Activated naive CD4-positive, alpha-beta T cell treated with anti-CD3 and anti-CD28 coated beads, Interleukin-2, amount 50 U/mL, for 24 hours (primary cell): Measurements from ENCODE around the gene PARVB.

ENCODE experiments used
- H3K27ac Mint-ChIP-seq: one replicate; pipeline ENCODE4 v1.8.0; 2021; ENCODE audit warnings: mild to moderate bottlenecking, mixed read lengths
- H3K27me3 Mint-ChIP-seq: one replicate; pipeline ENCODE4 v1.8.0; 2021; ENCODE audit warnings: mixed read lengths
- H3K36me3 Mint-ChIP-seq: one replicate; pipeline ENCODE4 v1.8.0; 2021; ENCODE audit warnings: mixed read lengths
- H3K4me1 Mint-ChIP-seq: one replicate; pipeline ENCODE4 v1.8.0; 2021; ENCODE audit warnings: mixed read lengths
- H3K4me3 Mint-ChIP-seq: one replicate; pipeline ENCODE4 v1.8.0; 2021; ENCODE audit warnings: mild to moderate bottlenecking, mixed read lengths
- H3K9me3 Mint-ChIP-seq: one replicate; pipeline ENCODE4 v1.8.0; 2021; ENCODE audit warnings: mixed read lengths

PARVB gene

DNA sequence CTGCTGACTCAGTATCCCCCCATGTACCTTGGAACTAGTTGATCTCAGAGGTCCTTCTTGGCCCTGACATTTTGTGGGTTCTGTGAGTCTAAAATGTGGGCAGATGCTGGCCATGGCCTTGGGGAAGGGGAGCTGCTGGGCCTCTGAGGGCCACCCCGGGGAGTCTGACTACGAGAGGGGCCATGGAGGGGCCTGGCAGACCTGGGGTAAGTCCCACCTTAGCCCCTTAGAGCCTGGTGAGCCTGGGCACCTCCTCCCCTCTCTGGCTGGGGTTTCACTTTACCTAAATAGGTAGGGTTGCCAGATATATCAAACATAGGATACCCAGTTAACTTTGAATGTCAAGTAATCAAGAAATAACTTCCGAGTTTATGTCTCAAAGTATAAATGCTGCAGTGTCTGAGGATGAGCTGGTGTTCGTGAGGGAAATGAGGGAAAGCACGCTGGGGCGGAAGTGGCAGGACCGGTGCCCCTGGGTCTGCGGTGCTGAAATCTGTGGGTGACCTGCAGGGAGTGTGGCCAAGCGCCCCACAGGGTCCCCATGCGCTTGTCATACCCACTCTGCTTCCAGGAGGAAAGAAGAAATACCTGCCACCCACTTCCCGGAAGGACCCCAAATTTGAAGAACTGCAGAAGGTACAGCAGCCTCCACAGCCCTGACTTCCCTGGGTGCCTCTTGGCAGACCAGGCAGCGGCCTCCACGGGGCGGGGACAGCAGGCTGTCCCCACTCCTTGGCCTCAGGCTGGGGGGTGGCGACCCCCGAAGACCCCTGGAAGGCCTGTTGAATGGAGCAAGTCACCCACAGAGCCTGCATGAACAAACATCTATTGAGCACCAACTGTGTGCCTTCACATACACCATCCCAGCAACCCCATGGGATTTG lies 161.4 kb downstream of the PARVB start:
- no peaks in the 10 kb centered on the region for H3K27me3 Mint-ChIP-seq
- no peak overlapping the region for H3K27ac Mint-ChIP-seq
- H3K4me3 Mint-ChIP-seq: peak overlapping the region; percentile 31
- H3K4me1 Mint-ChIP-seq: peaks cover 31% of the 10 kb centered on the region
- H3K36me3 Mint-ChIP-seq: peaks cover 2% of the 10 kb centered on the region
- H3K9me3 Mint-ChIP-seq: no peaks in the 10 kb centered on the region

DNA sequence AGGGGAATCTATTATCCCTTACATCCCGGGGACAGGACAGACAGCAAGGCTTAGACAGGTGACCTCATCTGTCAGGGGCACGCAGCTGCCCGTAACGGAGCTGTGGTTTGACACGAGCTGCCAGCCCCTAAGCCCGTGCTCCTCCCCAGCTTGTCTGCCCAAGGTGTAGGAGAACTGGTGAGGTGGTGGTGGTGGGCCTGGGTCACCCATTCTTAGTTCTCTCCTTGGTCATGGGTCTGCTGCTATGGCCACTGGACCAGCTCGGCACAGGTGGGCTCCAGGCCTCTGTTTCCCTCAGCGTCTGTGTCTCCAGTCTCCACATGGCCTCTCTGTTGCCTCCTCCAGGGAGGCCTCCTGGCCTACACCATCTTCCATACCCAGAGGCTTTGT lies 162.0 kb downstream of the PARVB start:
- H3K4me1 Mint-ChIP-seq: peaks cover 25% of the 10 kb centered on the region
- no peak overlapping the region for H3K4me3 Mint-ChIP-seq
- no peak overlapping the region for H3K27ac Mint-ChIP-seq
- H3K36me3 Mint-ChIP-seq: peaks cover 2% of the 10 kb centered on the region
- no peaks in the 10 kb centered on the region for H3K9me3 Mint-ChIP-seq
- H3K27me3 Mint-ChIP-seq: no peaks in the 10 kb centered on the region

DNA sequence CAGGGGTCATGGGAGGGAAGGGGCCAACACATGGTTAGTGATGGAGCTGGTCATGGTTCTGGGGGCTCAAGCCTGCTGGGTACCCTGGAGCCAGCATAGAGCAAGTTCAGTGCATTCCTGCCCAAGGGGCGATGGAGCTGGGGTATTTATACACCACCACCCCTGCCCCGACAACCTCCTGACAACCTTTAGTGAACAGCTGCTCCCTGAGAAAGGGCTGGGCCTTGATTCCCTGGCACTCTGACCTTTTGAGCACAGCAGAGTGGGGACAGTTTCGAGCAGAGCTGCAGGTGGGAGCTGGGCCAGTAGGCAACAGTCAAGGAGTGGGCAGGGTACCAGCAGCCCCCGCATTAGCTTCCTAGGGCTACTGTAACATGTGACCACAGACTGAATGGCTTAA lies 162.6 kb downstream of the PARVB start:
- Mint-ChIP-seq H3K9me3 (no peaks in the 10 kb centered on the region), H3K27ac (no peak overlapping the region)

DNA sequence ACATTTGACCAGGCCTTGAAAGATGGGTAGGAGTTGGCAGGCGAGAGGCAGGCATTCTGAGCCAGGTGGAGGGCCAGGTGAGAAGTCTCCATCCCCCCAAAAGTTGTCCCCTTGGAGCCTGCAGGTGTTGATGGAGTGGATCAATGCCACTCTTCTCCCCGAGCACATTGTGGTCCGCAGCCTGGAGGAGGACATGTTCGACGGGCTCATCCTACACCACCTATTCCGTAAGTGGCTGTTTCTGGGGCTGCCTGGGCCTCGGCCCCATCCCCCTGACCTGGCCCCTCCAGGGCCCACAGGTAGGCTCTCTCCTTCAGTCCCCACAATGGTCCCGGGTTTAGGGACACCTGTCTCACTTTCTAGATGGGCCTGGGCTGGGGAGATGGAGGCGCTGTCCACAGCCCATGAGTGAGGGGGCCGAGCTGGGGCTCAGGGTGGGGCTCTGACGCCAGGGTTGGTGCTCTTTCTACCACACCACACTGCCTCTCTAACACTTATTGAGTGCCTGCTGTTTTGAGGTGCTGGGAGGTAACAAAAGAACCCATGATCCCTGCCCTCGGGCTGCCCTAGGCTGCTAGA lies 163.6 kb downstream of the PARVB start:
- no peaks in the 10 kb centered on the region for H3K27me3 Mint-ChIP-seq
- H3K27ac Mint-ChIP-seq: no peak overlapping the region
- H3K4me1 Mint-ChIP-seq: peaks cover 26% of the 10 kb centered on the region
- H3K36me3 Mint-ChIP-seq: peaks cover 2% of the 10 kb centered on the region
- H3K4me3 Mint-ChIP-seq: no peak overlapping the region
- no peaks in the 10 kb centered on the region for H3K9me3 Mint-ChIP-seq

More for the DNA sequence above, 162.6 kb downstream of the PARVB start:
- H3K27me3 Mint-ChIP-seq: no peaks in the 10 kb centered on the region
- no peak overlapping the region for H3K4me3 Mint-ChIP-seq
- H3K36me3 Mint-ChIP-seq: peaks cover 2% of the 10 kb centered on the region
- H3K4me1 Mint-ChIP-seq: peaks cover 28% of the 10 kb centered on the region

DNA sequence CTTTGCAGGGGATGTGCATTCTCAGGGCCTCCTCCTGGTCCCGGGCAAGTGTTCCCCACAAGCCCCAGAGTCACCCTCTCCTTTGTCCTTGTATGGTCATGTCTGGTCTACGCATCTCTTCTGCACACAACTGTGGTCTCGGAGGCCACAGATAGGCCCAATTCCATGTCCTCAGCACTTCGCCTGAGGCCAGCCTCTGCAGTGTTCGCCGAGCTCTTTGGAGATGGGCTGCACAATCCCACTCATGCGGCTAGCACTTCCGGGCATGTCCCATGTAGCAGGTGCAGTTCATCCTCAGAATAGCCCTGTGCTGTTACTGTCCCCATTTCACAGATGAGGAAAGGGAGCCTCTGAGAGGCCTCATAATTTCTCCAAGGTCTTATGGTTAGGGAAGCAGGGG lies 164.2 kb downstream of the PARVB start:
- no peaks in the 10 kb centered on the region for H3K9me3 Mint-ChIP-seq
- H3K27ac Mint-ChIP-seq: no peak overlapping the region
- peaks cover 2% of the 10 kb centered on the region for H3K36me3 Mint-ChIP-seq
- peaks cover 27% of the 10 kb centered on the region for H3K4me1 Mint-ChIP-seq
- H3K27me3 Mint-ChIP-seq: no peaks in the 10 kb centered on the region
- H3K4me3 Mint-ChIP-seq: no peak overlapping the region

DNA sequence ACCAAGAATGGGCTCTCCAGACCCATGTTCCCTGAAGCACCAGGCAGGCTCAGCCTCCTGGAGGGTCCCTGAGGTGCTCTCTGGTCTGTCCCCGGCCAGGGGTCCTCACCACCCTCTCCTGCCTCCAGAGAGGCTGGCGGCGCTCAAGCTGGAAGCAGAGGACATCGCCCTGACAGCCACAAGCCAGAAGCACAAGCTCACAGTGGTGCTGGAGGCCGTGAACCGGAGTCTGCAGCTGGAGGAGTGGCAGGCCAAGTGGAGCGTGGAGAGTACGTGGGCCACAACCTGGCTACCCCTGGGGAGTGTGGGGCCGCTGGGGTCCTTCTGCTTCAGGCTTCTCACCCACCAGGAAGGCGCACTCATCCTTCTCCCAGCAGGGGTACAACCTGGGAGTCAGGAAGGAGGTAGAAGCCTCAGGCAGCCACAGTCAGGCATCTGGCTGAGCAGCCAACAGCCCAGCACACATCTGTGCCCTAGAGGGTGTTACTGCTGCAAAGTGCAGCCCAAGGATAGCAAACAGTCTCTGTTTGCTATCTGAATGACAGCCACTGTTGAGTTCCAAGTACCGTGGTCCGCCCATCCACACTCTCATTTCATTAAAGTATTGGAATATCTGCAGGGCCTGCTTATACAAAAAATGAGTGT lies 165.0 kb downstream of the PARVB start:
- no peak overlapping the region for H3K4me3 Mint-ChIP-seq
- peaks cover 27% of the 10 kb centered on the region for H3K4me1 Mint-ChIP-seq
- H3K27ac Mint-ChIP-seq: no peak overlapping the region
- H3K36me3 Mint-ChIP-seq: peaks cover 4% of the 10 kb centered on the region
- H3K27me3 Mint-ChIP-seq: no peaks in the 10 kb centered on the region
- H3K9me3 Mint-ChIP-seq: no peaks in the 10 kb centered on the region

DNA sequence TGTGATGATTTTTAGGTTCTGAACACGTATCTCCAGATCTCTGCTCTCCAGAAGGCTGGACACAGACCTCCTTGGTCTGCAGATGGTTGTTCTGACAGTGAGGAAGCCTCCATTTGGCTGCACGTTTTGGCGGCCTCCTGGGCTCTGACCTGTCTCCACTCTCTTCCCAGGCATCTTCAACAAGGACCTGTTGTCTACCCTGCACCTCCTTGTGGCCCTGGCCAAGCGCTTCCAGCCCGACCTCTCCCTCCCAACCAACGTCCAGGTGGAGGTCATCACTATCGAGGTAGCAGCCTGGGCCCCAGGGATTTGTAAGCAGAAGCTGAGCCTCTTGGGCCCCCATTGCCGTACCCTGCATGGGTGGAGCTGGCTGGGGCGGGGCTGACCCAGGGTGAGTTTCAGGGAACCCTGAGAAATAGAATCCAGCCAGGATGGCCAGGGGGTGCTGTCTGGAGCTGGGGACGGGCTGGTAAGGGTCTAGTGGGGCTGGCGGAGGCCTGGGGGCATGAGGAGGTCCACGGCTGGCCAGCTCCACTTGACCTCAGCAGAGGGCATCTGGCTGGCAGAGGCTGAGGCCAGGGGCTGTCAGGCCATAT lies 166.4 kb downstream of the PARVB start:
- Mint-ChIP-seq H3K27me3 (no peaks in the 10 kb centered on the region), H3K4me1 (peaks cover 31% of the 10 kb centered on the region), H3K36me3 (peaks cover 9% of the 10 kb centered on the region), H3K9me3 (no peaks in the 10 kb centered on the region), H3K4me3 (no peak overlapping the region), H3K27ac (no peak overlapping the region)

DNA sequence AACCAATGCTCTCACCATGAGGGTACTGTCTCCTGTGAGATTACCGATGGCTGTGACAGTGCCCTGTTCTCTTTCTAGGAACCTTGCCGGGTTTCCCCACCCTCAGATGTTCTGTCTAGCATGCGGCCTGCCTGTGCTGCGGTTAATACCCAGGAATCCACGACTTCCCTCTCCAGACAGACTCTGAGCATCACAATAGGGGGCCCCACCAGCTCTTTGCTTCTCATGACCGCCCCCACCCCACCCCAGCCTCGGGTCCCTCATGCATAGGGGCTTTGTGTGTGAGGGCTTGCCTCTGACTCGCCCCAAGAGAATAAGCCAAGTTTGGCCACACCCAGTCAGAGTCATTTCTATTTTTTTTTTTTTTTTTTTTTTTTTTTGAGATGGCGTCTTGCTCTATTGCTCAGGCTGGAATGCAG lies 166.9 kb downstream of the PARVB start:
- no peaks in the 10 kb centered on the region for H3K9me3 Mint-ChIP-seq
- no peak overlapping the region for H3K4me3 Mint-ChIP-seq
- H3K27me3 Mint-ChIP-seq: no peaks in the 10 kb centered on the region
- no peak overlapping the region for H3K27ac Mint-ChIP-seq
- peaks cover 9% of the 10 kb centered on the region for H3K36me3 Mint-ChIP-seq
- peaks cover 31% of the 10 kb centered on the region for H3K4me1 Mint-ChIP-seq

DNA sequence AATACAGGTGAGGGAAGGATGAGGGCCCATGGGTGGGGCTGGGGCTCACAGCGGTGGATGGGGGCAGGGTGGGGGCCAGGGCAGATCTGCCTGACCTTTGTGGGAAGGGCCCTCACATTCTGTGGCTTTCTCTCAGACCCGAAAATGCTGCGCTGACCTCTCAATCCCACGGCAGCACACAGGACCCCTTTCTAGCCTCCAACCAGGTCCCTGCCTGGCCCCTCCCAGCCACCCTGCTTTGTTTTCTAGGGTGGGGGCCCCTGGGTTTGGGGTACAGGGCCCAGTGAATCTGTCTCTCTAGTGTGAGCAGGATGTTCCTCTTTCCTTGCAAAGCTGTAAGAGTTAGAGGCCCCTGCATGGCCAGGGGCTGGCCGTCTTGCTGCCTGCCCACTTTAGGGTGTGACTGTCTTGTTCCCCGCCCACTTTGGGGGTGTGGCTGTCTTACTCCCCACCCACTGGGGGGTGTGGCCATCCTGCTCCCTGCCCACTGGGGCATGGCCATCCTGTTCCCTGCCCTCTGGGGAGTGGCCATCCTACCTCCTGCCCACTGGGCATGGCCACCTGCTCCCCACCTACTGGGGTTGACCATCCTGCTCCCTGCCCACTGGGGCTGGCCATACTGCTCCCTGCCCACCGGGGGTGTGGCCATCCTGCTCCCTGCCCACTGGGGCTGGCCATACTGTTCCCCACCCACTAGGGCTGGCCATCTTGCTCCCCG lies 168.2 kb downstream of the PARVB start:
- H3K9me3 Mint-ChIP-seq: no peaks in the 10 kb centered on the region
- H3K4me1 Mint-ChIP-seq: peaks cover 31% of the 10 kb centered on the region
- no peak overlapping the region for H3K4me3 Mint-ChIP-seq
- no peaks in the 10 kb centered on the region for H3K27me3 Mint-ChIP-seq
- H3K27ac Mint-ChIP-seq: no peak overlapping the region
- H3K36me3 Mint-ChIP-seq: peaks cover 9% of the 10 kb centered on the region

DNA sequence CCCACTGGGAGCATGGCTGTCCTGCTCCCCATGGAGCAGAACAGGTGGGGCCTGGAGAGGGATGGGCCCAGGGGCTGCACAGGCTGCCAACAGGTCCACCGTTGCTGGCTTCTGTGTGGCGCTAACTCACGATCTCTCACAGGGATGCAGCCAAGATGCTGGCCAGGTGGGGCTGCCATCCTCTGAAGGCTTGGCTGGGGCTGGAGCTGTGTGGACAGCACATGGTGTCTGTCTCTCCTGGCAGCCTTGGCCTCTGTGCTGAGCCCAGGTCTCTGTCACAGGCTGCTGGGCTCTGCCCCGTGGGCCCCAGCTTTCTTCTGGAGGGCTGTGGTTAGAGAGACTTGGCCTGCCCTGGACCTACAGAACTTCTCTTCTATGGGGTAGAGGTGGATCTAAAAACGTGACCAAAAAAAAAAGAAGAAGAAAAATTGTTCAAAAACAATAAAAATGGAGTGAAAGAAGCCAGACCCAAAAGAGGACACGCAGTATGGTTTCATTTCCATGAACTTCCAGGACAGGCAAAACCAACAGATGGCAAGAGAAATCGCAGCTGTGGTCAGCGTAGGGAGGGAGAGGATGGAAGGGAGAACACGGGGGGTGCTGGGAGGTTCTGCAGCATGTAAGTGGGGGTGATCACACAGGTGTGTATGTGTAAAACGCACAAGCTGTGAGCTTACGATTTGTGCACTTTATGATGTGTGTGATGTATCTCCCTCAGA lies 168.9 kb downstream of the PARVB start:
- Mint-ChIP-seq H3K9me3 (no peaks in the 10 kb centered on the region), H3K36me3 (peaks cover 11% of the 10 kb centered on the region), H3K4me1 (peaks cover 31% of the 10 kb centered on the region), H3K27ac (peak overlapping the region; percentile 47), H3K27me3 (no peaks in the 10 kb centered on the region), H3K4me3 (peak overlapping the region; percentile 47)

DNA sequence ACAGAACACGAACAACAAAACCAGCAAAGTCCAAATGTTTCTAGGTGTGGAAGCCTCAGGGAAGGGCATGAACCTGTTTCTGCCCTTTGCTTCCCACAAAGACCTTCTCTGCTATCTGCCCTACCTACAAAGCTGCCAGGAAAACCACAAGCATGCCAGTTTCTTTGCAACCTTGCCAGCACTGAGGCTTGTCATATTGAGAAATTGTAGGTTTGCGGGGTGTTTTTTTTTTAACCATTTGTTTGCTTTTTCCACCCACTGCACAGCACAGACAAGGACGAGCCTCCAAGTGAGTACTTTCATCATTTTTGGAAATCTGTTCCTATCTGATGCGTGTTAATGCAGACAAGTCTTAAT lies 169.4 kb downstream of the PARVB start:
- Mint-ChIP-seq H3K4me3 (peak overlapping the region; percentile 47), H3K4me1 (peaks cover 31% of the 10 kb centered on the region), H3K27ac (no peak overlapping the region), H3K9me3 (no peaks in the 10 kb centered on the region), H3K36me3 (peaks cover 14% of the 10 kb centered on the region), H3K27me3 (no peaks in the 10 kb centered on the region)

DNA sequence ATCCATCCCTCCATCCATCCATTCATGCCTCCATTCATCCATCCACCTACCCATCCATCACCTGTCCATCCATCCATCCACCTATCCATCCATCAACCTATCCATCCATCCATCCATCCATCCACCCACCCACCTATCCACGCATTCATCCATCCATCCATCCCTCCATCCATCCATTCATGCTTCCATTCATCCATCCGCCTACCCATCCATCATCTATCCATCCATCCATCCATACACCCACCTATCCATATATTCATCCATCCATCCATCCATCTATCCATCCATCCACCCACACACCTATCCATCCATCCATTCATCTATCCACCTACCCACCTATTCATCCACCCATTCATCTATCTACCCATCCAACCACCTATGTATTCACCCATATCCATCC lies 170.5 kb downstream of the PARVB start:
- Mint-ChIP-seq H3K9me3 (no peaks in the 10 kb centered on the region), H3K36me3 (peaks cover 17% of the 10 kb centered on the region), H3K27ac (peak overlapping the region; percentile 56), H3K4me1 (peaks cover 40% of the 10 kb centered on the region), H3K27me3 (no peaks in the 10 kb centered on the region), H3K4me3 (no peak overlapping the region)

DNA sequence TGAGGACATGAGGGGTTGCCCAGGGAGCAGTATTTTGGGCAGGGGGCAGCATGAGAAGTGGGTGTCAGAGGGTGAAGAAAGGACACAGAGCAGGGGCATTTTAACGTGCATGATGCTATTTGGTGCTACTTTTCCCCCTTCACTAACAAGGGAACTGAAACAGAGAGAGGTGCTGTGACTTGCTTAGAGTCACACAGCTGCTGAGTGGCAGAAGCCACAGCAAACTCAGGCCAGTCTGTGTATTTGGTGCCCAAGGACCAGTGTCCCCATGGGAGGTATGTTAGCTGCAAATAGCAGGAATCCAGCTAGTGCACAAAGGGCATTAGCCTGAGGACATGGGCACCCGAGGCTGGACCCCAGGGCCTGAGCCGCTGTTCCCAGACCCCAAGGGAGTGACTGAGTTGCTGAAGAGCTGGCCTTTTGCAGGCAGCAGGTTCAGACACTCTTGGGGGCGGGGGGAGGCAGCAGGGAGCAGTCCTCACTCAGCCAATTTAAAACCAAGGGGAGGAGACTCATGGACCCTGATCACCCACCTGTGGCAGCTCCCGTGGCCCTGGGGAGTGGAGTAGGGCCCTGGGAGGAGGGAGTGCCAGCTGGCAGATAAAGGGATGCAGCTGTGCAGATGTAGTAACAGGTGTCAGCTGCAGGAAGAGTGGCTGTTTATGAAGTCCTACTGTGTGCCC lies 171.2 kb downstream of the PARVB start:
- Mint-ChIP-seq H3K4me3 (no peak overlapping the region), H3K27ac (peak overlapping the region; percentile 56), H3K27me3 (no peaks in the 10 kb centered on the region), H3K9me3 (no peaks in the 10 kb centered on the region), H3K4me1 (peaks cover 41% of the 10 kb centered on the region), H3K36me3 (peaks cover 17% of the 10 kb centered on the region)

DNA sequence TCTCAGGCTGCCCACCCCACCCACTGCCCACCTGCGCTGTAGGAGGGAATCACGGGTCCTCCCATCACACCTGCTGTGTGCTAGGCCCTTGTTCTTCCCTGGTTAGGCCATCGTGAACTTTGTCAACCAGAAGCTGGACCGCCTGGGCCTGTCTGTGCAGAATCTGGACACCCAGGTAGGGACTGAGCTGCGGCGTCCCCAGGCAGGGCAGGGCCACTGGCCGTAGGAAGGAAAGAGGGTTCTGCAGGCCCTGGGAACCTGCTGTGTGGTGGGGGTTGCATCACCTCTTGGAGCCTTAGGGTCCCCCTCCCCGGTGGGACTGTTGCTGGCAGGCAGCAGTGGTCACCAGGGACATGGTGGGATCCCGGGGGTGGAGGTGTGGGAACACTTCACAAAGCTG lies 172.1 kb downstream of the PARVB start:
- Mint-ChIP-seq H3K36me3 (peaks cover 17% of the 10 kb centered on the region), H3K27me3 (no peaks in the 10 kb centered on the region), H3K9me3 (no peaks in the 10 kb centered on the region), H3K27ac (no peak overlapping the region), H3K4me3 (no peak overlapping the region), H3K4me1 (peaks cover 44% of the 10 kb centered on the region)
